Measurements from ENCODE around the gene TCP11.

The TCP11 gene

GRCh38 chr6:35090734-35091133 lies 50.4 kb downstream of the TCP11 start:
- DNase-seq, result no peak

- DNase-seq, result no peak
Observed at GRCh38 chr6:35089935-35090505, 51.1 kb downstream of the TCP11 start.

- no peak for DNase-seq
Observed at GRCh38 chr6:35089216-35089934, 51.8 kb downstream of the TCP11 start.

GRCh38 chr6:35088281-35089215 lies 52.6 kb downstream of the TCP11 start:
- no peak for DNase-seq

- DNase-seq, result no peak
Observed at GRCh38 chr6:35087361-35088280, 53.5 kb downstream of the TCP11 start.

- no peak for DNase-seq
Observed at GRCh38 chr6:35086636-35087360, 54.3 kb downstream of the TCP11 start.

GRCh38 chr6:35086282-35086632 lies 54.9 kb downstream of the TCP11 start:
- DNase-seq, result no peak

GRCh38 chr6:35085359-35086281 lies 55.5 kb downstream of the TCP11 start:
- no peak for DNase-seq

- DNase-seq, result no peak
Observed at GRCh38 chr6:35084511-35085203, 56.5 kb downstream of the TCP11 start.

- no peak for DNase-seq
Observed at GRCh38 chr6:35084041-35084491, 57.1 kb downstream of the TCP11 start.

GRCh38 chr6:35083507-35083906 lies 57.6 kb downstream of the TCP11 start:
- no peak for DNase-seq

GRCh38 chr6:35082733-35083403 lies 58.3 kb downstream of the TCP11 start:
- no peak for DNase-seq

- no peak for DNase-seq
Observed at GRCh38 chr6:35082046-35082732, 59.0 kb downstream of the TCP11 start.

- DNase-seq, result no peak
Observed at GRCh38 chr6:35081426-35081851, 59.7 kb downstream of the TCP11 start.

- DNase-seq, result no peak
Observed at GRCh38 chr6:35080821-35081425, 60.2 kb downstream of the TCP11 start.

- DNase-seq, result no peak
Observed at GRCh38 chr6:35080016-35080680, 61.0 kb downstream of the TCP11 start.

- no peak for DNase-seq
Observed at GRCh38 chr6:35079311-35080000, 61.7 kb downstream of the TCP11 start.

Measured in DMS 273 treated with DMSO at 0.1 percent for 48 hours (cell line).